Measurements from ENCODE around the gene MYG1. TPM values are rescaled to one million over a fixed set of nuclear protein-coding genes. Genes with fewer than 3 reads are reported as not detected.
A peak's percentile ranks its signal among the peaks of the same experiment; 100 is the strongest.

The MYG1 gene
- total and polyA plus RNA-seq, 2 of the 13 experiments (the other 11 are each of a cell fraction or from before 2014, with no cell fraction given): 38.6 to 58.0 TPM

- Histone ChIP-seq H3K4me3 (replicated peaks in 1 of 3; ENCODE audit: insufficient read depth in 1 of 3, low read depth in 2 of 3, low read length in 3 of 3) (peak overlapping the region; percentile 90 to 98 (median 96)), H3K9ac (ENCODE audit: insufficient read depth, low read depth, low read length) (peak overlapping the region; percentile 98), H3K79me2 (ENCODE audit: insufficient read depth, low read length) (peaks cover 32% of the 10 kb centered on the region), H2AFZ (ENCODE audit: low read length) (peak overlapping the region; percentile 78), H3K4me2 (ENCODE audit: low read depth, low read length) (peak overlapping the region; percentile 90), H3K4me1 (ENCODE audit: insufficient read depth, low read length) (peaks cover 46% of the 10 kb centered on the region), H3K27ac (ENCODE audit: extremely low read length, insufficient read depth, low read length) (peak overlapping the region; percentile 74), H3K27me3 (ENCODE audit: control insufficient read depth in 1 of 2, insufficient read depth in 2 of 2, low read length in 2 of 2) (peaks cover 0 to 4% of the 10 kb centered on the region in 2 experiments; a peak in 1 of 5 replicates), H4K20me1 (ENCODE audit: insufficient read depth, low read length) (no peaks in the 10 kb centered on the region), H3K9me3 (ENCODE audit: low read length) (no peaks in the 10 kb centered on the region), H3K36me3 (replicated peaks in 1 of 2; ENCODE audit: control insufficient read depth in 1 of 2, insufficient read depth in 2 of 2, low read length in 2 of 2) (peaks cover 8 to 24% of the 10 kb centered on the region in 2 experiments)
- intact Hi-C loops (cut with micrococcal nuclease; ENCODE audit: unreplicated experiment) (loop anchor here (5.0 kb wide), 1 partner anchor 74 kb away; no protein-coding TSS in a partner anchor), in situ Hi-C loops (cut with HindIII; ENCODE audit: extremely low pct_ligation_motif_present, low pct_unique_long_range_greater_than_20kb) (no loop called here)
- ATAC-seq (no peak), FAIRE-seq (no peak), DNase-seq (ENCODE audit: low spot score) (no peak)
- ChIA-PET CTCF (ENCODE audit: low intra/inter-chr PET ratio, low total read pairs) (no interaction called here), POLR2A (interaction anchor here (0.7 to 1.9 kb wide), 26 partner anchors 8 to 248 kb away, joined by 3 to 53 read pairs (median 5); partner anchors contain the start of genes AAAS, CSAD, ESPL1 and PRR13)
- WGBS (ENCODE audit: low lambda C conversion rate): 1% methylated on average over 12 of the region's 12 CpGs
- TSS peak; percentile 69 for BruUV-seq (replicated peaks)
- TF ChIP-seq HDAC6 (IDR thresholded peaks at IDR 0.05; ENCODE audit: low read depth, low read length) (no peak), KLF11 (CRISPR knock-in tag; IDR thresholded peaks at IDR 0.05) (no peak), MXI1 (IDR thresholded peaks at IDR 0.05; ENCODE audit: borderline replicate concordance, low read depth, low read length) (no peak), ELF1 (CRISPR knock-in tag; IDR thresholded peaks at IDR 0.05) (no peak), XBP1 (CRISPR knock-in tag; IDR thresholded peaks at IDR 0.05) (no peak), REXO4 (CRISPR knock-in tag; IDR thresholded peaks at IDR 0.05; ENCODE audit: borderline replicate concordance) (no peak), TMF1 (CRISPR knock-in tag; IDR thresholded peaks at IDR 0.05; ENCODE audit: low read depth) (0 out of 2 replicates have a peak, but pooled peaks have one; percentile 5), ZNF891 (CRISPR knock-in tag; IDR thresholded peaks at IDR 0.05) (no peak), ZNF317 (CRISPR knock-in tag; IDR thresholded peaks at IDR 0.05) (0 out of 2 replicates have a peak, but pooled peaks have one; percentile 37), TGIF2 (CRISPR knock-in tag; IDR thresholded peaks at IDR 0.05) (no peak), ZBTB37 (CRISPR knock-in tag; IDR thresholded peaks at IDR 0.05) (0 out of 2 replicates have a peak, but pooled peaks have one; percentile 29), PHF20 (CRISPR knock-in tag; IDR thresholded peaks at IDR 0.05) (no peak), ZNF282 (IDR thresholded peaks at IDR 0.05; ENCODE audit: partially characterized antibody) (no peak), ZNF563 (CRISPR knock-in tag; IDR thresholded peaks at IDR 0.05) (no peak), ZFY (CRISPR knock-in tag; IDR thresholded peaks at IDR 0.05) (no peak)
- TF ChIP-seq, protein P1, sequence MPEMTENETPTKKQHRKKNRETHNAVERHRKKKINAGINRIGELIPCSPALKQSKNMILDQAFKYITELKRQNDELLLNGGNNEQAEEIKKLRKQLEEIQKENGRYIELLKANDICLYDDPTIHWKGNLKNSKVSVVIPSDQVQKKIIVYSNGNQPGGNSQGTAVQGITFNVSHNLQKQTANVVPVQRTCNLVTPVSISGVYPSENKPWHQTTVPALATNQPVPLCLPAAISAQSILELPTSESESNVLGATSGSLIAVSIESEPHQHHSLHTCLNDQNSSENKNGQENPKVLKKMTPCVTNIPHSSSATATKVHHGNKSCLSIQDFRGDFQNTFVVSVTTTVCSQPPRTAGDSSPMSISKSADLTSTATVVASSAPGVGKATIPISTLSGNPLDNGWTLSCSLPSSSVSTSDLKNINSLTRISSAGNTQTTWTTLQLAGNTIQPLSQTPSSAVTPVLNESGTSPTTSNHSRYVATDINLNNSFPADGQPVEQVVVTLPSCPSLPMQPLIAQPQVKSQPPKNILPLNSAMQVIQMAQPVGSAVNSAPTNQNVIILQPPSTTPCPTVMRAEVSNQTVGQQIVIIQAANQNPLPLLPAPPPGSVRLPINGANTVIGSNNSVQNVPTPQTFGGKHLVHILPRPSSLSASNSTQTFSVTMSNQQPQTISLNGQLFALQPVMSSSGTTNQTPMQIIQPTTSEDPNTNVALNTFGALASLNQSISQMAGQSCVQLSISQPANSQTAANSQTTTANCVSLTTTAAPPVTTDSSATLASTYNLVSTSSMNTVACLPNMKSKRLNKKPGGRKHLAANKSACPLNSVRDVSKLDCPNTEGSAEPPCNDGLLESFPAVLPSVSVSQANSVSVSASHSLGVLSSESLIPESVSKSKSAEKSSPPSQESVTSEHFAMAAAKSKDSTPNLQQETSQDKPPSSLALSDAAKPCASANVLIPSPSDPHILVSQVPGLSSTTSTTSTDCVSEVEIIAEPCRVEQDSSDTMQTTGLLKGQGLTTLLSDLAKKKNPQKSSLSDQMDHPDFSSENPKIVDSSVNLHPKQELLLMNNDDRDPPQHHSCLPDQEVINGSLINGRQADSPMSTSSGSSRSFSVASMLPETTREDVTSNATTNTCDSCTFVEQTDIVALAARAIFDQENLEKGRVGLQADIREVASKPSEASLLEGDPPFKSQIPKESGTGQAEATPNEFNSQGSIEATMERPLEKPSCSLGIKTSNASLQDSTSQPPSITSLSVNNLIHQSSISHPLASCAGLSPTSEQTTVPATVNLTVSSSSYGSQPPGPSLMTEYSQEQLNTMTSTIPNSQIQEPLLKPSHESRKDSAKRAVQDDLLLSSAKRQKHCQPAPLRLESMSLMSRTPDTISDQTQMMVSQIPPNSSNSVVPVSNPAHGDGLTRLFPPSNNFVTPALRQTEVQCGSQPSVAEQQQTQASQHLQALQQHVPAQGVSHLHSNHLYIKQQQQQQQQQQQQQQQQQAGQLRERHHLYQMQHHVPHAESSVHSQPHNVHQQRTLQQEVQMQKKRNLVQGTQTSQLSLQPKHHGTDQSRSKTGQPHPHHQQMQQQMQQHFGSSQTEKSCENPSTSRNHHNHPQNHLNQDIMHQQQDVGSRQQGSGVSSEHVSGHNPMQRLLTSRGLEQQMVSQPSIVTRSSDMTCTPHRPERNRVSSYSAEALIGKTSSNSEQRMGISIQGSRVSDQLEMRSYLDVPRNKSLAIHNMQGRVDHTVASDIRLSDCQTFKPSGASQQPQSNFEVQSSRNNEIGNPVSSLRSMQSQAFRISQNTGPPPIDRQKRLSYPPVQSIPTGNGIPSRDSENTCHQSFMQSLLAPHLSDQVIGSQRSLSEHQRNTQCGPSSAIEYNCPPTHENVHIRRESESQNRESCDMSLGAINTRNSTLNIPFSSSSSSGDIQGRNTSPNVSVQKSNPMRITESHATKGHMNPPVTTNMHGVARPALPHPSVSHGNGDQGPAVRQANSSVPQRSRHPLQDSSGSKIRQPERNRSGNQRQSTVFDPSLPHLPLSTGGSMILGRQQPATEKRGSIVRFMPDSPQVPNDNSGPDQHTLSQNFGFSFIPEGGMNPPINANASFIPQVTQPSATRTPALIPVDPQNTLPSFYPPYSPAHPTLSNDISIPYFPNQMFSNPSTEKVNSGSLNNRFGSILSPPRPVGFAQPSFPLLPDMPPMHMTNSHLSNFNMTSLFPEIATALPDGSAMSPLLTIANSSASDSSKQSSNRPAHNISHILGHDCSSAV (CRISPR knock-in tag; IDR thresholded peaks at IDR 0.05; ENCODE audit: borderline replicate concordance): no peak
These were observed 3.6 kb upstream of the MYG1 start for GRCh38 chr12:53295891-53296219.

All from HepG2 (cell line).